Measurements from ENCODE around the gene SNX32.
A peak's percentile ranks its signal among the peaks of the same experiment; 100 is the strongest.
"Not testable (repeated sequence)": the region's sequence is repeated elsewhere in the genome, so short reads cannot be mapped to it uniquely, and the experiment has no call there.

Gene SNX32

DNA sequence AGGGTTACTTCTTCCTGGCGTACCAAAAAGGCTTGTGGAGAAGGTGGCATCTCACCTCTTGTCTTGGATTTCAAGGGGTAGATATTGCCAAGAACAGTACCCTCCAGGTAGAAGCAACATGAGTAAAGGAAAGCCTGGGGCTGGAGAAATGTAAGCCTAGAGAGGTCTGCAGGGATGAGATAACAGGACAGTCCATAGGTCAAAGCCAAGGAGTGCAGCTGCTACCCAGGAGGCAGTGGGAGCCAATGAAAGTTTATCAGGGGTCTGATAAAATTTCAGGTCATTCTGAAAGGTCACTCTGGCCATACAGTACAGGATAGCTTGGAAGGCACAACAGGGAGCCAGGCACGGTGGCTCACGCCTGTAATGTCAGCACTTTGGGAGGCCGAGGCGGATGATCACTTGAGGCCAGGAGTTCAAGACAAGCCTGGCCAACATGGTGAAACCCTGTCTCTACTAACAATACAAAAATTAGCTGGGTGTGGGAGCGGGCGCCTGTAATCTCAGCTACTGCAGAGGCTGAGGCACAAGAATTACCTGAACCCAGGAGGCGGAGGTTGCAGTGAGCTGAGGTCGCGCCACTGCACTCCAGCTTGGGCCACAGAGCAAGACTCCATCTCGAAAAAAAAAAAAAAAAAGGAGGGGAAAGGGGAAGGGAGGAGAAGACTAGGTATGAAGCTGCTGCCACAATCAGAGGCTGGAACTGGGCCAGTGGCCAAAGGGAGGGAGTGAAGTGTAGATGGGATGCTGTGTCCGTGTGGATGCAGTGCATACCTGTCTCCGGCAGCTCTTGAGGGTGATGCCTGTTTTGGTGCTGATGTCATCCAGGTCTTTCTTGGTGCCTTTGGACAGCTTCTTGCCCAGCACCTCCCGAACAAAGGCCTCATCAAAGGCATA lies 53.3 kb downstream of the SNX32 start:
- DNase-seq (ENCODE audit: low read depth), result no peak
- peak overlapping the region; percentile 90 for H3K4me3 ChIP-seq (ENCODE audit: low read depth, low read length)
- TF ChIP-seq CTCF (conservative IDR thresholded peaks at IDR 0.05; ENCODE audit: low read depth, low read length), result no peak

DNA sequence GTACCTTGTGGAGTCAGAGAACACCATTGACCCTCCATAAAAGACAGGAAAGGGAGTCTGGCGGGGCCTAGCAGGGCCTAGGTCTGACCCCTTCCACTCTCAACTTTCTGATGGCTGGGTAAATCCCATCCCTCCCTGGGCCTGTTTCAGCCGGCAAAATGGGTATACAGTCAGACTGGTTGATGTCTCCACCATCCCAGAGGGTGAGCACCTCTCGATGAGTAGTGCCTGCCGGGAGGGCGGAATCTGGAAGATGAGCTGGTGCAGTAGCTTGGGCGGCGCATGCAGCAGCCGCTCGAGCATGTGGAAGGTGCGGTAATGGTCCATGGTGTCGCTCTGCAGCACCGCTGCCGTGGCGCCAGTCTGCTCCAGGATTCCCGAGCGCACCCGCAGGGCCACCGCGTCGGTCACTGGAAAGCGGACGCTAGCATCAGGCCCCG lies 54.0 kb downstream of the SNX32 start:
- DNase-seq (ENCODE audit: low read depth), result no peak
- H3K4me3 ChIP-seq (ENCODE audit: low read depth, low read length), result peak overlapping the region; percentile 90
- no peak for TF ChIP-seq CTCF (conservative IDR thresholded peaks at IDR 0.05; ENCODE audit: low read depth, low read length)

GRCh38 chr11:65888163-65888814 lies 54.5 kb downstream of the SNX32 start, which contains the start of gene FIBP:
Gene FIBP, minus strand, starts transcription at chr11:65888471. Its CDS starts 53 bp downstream, at chr11:65888418.
- peak; percentile 66 for TF ChIP-seq CTCF (conservative IDR thresholded peaks at IDR 0.05; ENCODE audit: low read depth, low read length)
- DNase-seq (ENCODE audit: low read depth), result peak; percentile 98

GRCh38 chr11:65890324-65891218 lies 56.8 kb downstream of the SNX32 start, which contains the start of gene CCDC85B:
Gene CCDC85B, plus strand, starts transcription at chr11:65890673. Its CDS starts 111 bp downstream, at chr11:65890784.
- H3K4me3 ChIP-seq (ENCODE audit: low read depth, low read length), result peak within 1 kb of the TSS; percentile 69
- DNase-seq (ENCODE audit: low read depth), result peak; percentile 97
- no peak for TF ChIP-seq CTCF (conservative IDR thresholded peaks at IDR 0.05; ENCODE audit: low read depth, low read length)

More at GRCh38 chr11:65888163-65888814, 54.5 kb downstream of the SNX32 start, which contains the start of gene FIBP:
- H3K4me3 ChIP-seq (ENCODE audit: low read depth, low read length), result peak within 1 kb of the TSS; percentile 90

GRCh38 chr11:65891219-65892136 lies 57.7 kb downstream of the SNX32 start:
- peak overlapping the region; percentile 69 for H3K4me3 ChIP-seq (ENCODE audit: low read depth, low read length)
- TF ChIP-seq CTCF (conservative IDR thresholded peaks at IDR 0.05; ENCODE audit: low read depth, low read length), result peak; percentile 51
- no peak for DNase-seq (ENCODE audit: low read depth)

GRCh38 chr11:65892137-65892540 lies 58.4 kb downstream of the SNX32 start:
- not testable (repeated sequence) for DNase-seq (ENCODE audit: low read depth)
- H3K4me3 ChIP-seq (ENCODE audit: low read depth, low read length), result peak overlapping the region; percentile 69

Data from choroid plexus epithelial cell (primary cell).